H1 (cell line): ENCODE results near the gene BZW1. TPM values are rescaled to one million over a fixed set of nuclear protein-coding genes. Genes with fewer than 3 reads are reported as not detected.

Experiments
- CTCF ChIA-PET: fragments of 300-600 bp; sonication (Branson Sonifier 250); formaldehyde crosslinking; loops from one replicate; lab custom pipeline; 2021; ENCODE audit not compliant: partially characterized antibody; lab: Charles Lee
- POLR2A ChIA-PET: fragments of 300-600 bp; sonication (Branson Sonifier 250); formaldehyde crosslinking; loops from one replicate; lab custom pipeline; 2021; ENCODE audit warnings: inconsistent platforms; ENCODE audit not compliant: partially characterized antibody; lab: Charles Lee
- DNase-seq, 2 experiments: peaks; one replicate each; pipeline versions ENCODE4 v3.0.0 to v3.0.0-alpha.2; 2010 to 2022; ENCODE audit warnings: low spot score in 2 of 2, low read depth in 1 of 2, mixed read lengths in 1 of 2
- FAIRE-seq: peaks from 2 replicates; lab custom pipeline; 2011; peaks lifted over from hg19 to GRCh38; lab: Jason Lieb, UNC
- H2AFZ ChIP-seq: 2 replicates; pipeline ENCODE4 v1.8.1; 2012; ENCODE audit warnings: low read length, inconsistent platforms
- H2AK5ac ChIP-seq: 2 replicates; pipeline ENCODE4 v1.6.1; 2013; ENCODE audit warnings: low read depth, low read length
- H2BK120ac ChIP-seq: replicated peaks from 2 replicates; pipeline ENCODE3; 2013; ENCODE audit warnings: low read depth, low read length, inconsistent platforms
- H2BK12ac ChIP-seq: 2 replicates; pipeline ENCODE4 v1.6.1; 2013; ENCODE audit warnings: low read depth, low read length
- H2BK15ac ChIP-seq: 2 replicates; pipeline ENCODE4 v1.6.1; 2013; ENCODE audit warnings: low read length
- H2BK20ac ChIP-seq: 2 replicates; pipeline ENCODE4 v1.6.1; 2013; ENCODE audit warnings: low read length
- H2BK5ac ChIP-seq: 2 replicates; pipeline ENCODE4 v1.6.1; 2013; ENCODE audit warnings: low read depth, low read length
- H3K14ac ChIP-seq: 2 replicates; pipeline ENCODE4 v1.6.1; 2013; ENCODE audit warnings: inconsistent platforms; ENCODE audit not compliant: insufficient read length
- H3K18ac ChIP-seq: 2 replicates; pipeline ENCODE4 v1.6.1; 2013; ENCODE audit warnings: low read length; ENCODE audit errors: extremely low read depth
- H3K23ac ChIP-seq: 2 replicates; pipeline ENCODE4 v1.6.1; 2013; ENCODE audit warnings: inconsistent platforms; ENCODE audit not compliant: insufficient read length
- H3K23me2 ChIP-seq: 2 replicates; pipeline ENCODE4 v1.6.1; 2013; ENCODE audit warnings: low read depth, low read length
- H3K27ac ChIP-seq: 2 replicates; pipeline ENCODE4 v1.6.1; 2011; ENCODE audit warnings: low read depth, low read length, inconsistent platforms
- H3K27me3 ChIP-seq, 4 experiments: replicated peaks in 1 of 4; 1 replicate in 1 of 4; 2 replicates in 3 of 4; pipeline versions ENCODE4 v1.6.1 to v1.8.1; 2011 to 2013; ENCODE audit warnings: low read length in 3 of 4, mild to moderate bottlenecking in 3 of 4, inconsistent platforms in 2 of 4, mixed read lengths in 2 of 4, moderate library complexity in 1 of 4; ENCODE audit not compliant: control insufficient read depth in 3 of 4, insufficient read depth in 3 of 4; ENCODE audit errors: extremely low read depth in 1 of 4
- H3K36me3 ChIP-seq, 4 experiments: 2 replicates each; pipeline versions ENCODE4 v1.6.1 to v1.8.1; 2011 to 2013; ENCODE audit warnings: mild to moderate bottlenecking in 4 of 4, low read length in 3 of 4, moderate library complexity in 2 of 4, control low read depth in 1 of 4, inconsistent platforms in 1 of 4; ENCODE audit not compliant: insufficient read depth in 4 of 4, control insufficient read depth in 2 of 4
- H3K4ac ChIP-seq: replicated peaks from 2 replicates; pipeline ENCODE3; 2013; ENCODE audit warnings: low read length, low read depth, mixed read lengths, inconsistent platforms; ENCODE audit not compliant: insufficient read length
- H3K4me1 ChIP-seq, 4 experiments: replicated peaks in 1 of 4; 1 replicate in 1 of 4; 2 replicates in 3 of 4; pipeline versions ENCODE4 v1.6.1 to v1.8.1; 2011 to 2013; ENCODE audit warnings: low read length in 3 of 4, inconsistent platforms in 2 of 4, mixed read lengths in 1 of 4; ENCODE audit not compliant: insufficient read depth in 4 of 4, control insufficient read depth in 3 of 4
- H3K4me2 ChIP-seq, 2 experiments: 2 replicates each; pipeline versions ENCODE4 v1.6.1 to v1.8.1; 2011 to 2013; ENCODE audit warnings: low read depth in 2 of 2, low read length in 2 of 2, control low read depth in 1 of 2, inconsistent platforms in 1 of 2, mild to moderate bottlenecking in 1 of 2; ENCODE audit not compliant: insufficient read depth in 1 of 2
- H3K4me3 ChIP-seq, 4 experiments: fragments of 200-600, 300-600 bp in 1 of 4; sonication (generic), shearing (Covaris generic), sonication (Bioruptor Twin) in 1 of 4; 2 replicates each; pipeline versions ENCODE4 v1.5.1 to v1.8.1; 2011 to 2016; ENCODE audit warnings: low read length in 4 of 4, low read depth in 3 of 4, control low read depth in 2 of 4, inconsistent platforms in 2 of 4, mild to moderate bottlenecking in 2 of 4, mixed read lengths in 1 of 4, moderate library complexity in 1 of 4; ENCODE audit not compliant: insufficient read depth in 2 of 4; ENCODE audit errors: extremely low read depth in 1 of 4
- H3K56ac ChIP-seq: replicated peaks from 2 replicates; pipeline ENCODE3; 2013; ENCODE audit warnings: low read depth, mild to moderate bottlenecking, mixed read lengths, low read length, inconsistent platforms; ENCODE audit not compliant: insufficient read length
- H3K79me1 ChIP-seq: 2 replicates; pipeline ENCODE4 v1.6.1; 2013; ENCODE audit warnings: low read depth, low read length, control low read depth
- H3K79me2 ChIP-seq, 2 experiments: 2 replicates each; pipeline versions ENCODE4 v1.6.1 to v1.8.1; 2012 to 2013; ENCODE audit warnings: low read length in 2 of 2, mild to moderate bottlenecking in 2 of 2, inconsistent platforms in 1 of 2; ENCODE audit not compliant: insufficient read depth in 2 of 2, control insufficient read depth in 1 of 2
- H3K9ac ChIP-seq, 4 experiments: replicated peaks in 1 of 4; 1 replicate in 1 of 4; 2 replicates in 3 of 4; pipeline versions ENCODE4 v1.6.1 to v1.8.1; 2011 to 2013; ENCODE audit warnings: low read depth in 3 of 4, low read length in 3 of 4, control low read depth in 2 of 4, mild to moderate bottlenecking in 2 of 4, moderate library complexity in 2 of 4, inconsistent platforms in 1 of 4; ENCODE audit errors: extremely low read depth in 1 of 4
- H3K9me3 ChIP-seq, 2 experiments: 2 replicates each; pipeline versions ENCODE4 v1.6.1 to v1.8.1; 2012 to 2013; ENCODE audit warnings: mild to moderate bottlenecking in 2 of 2, moderate library complexity in 2 of 2, control low read depth in 1 of 2, inconsistent platforms in 1 of 2, low read depth in 1 of 2, low read length in 1 of 2, mixed read lengths in 1 of 2; ENCODE audit not compliant: insufficient read depth in 2 of 2
- H4K20me1 ChIP-seq, 2 experiments: replicated peaks in 1 of 2; 2 replicates each; pipeline versions ENCODE3 to v1.8.1; 2011 to 2013; ENCODE audit warnings: inconsistent platforms in 2 of 2, low read length in 2 of 2, mild to moderate bottlenecking in 1 of 2; ENCODE audit not compliant: insufficient read depth in 2 of 2, control insufficient read depth in 1 of 2
- H4K5ac ChIP-seq: 2 replicates; pipeline ENCODE4 v1.6.1; 2013; ENCODE audit warnings: low read length, low read depth, mixed read lengths, inconsistent platforms; ENCODE audit not compliant: insufficient read length
- H4K8ac ChIP-seq: 2 replicates; pipeline ENCODE4 v1.8.0; 2013; ENCODE audit warnings: mild to moderate bottlenecking, moderate library complexity, low read length, inconsistent platforms; ENCODE audit not compliant: insufficient read depth; ENCODE audit errors: extremely low read depth
- H4K91ac ChIP-seq: replicated peaks from 2 replicates; pipeline ENCODE3; 2013; ENCODE audit warnings: low read length, mixed read lengths, inconsistent platforms; ENCODE audit not compliant: insufficient read length
- ATF2 ChIP-seq: IDR thresholded peaks from 2 replicates; pipeline ENCODE4 v1.6.1; 2012; ENCODE audit warnings: low read length, inconsistent platforms
- CHD1 ChIP-seq: IDR thresholded peaks from 2 replicates; pipeline ENCODE4 v1.6.1; 2012; ENCODE audit warnings: low read depth, low read length, improper control_type of control experiment
- CHD2 ChIP-seq: IDR thresholded peaks from 2 replicates; pipeline ENCODE4 v1.6.1; 2012; ENCODE audit warnings: low read length, improper control_type of control experiment
- HDAC6 ChIP-seq: IDR thresholded peaks from one replicate; pipeline ENCODE4 v1.7.1; 2012; ENCODE audit warnings: low read depth, mild to moderate bottlenecking, inconsistent platforms, low read length, moderate library complexity
- KDM1A ChIP-seq: fragments of 200-600, 300-600 bp; sonication (generic); IDR thresholded peaks from 2 replicates; pipeline ENCODE4 v1.7.1; 2016; ENCODE audit warnings: mild to moderate bottlenecking, low read length, borderline replicate concordance
- KDM5A ChIP-seq: fragments of 200-600 bp; IDR thresholded peaks from 2 replicates; pipeline ENCODE4 v1.7.1; 2012; ENCODE audit warnings: mild to moderate bottlenecking, low read length, inconsistent platforms, mixed read lengths
- RBBP5 ChIP-seq: IDR thresholded peaks from 2 replicates; pipeline ENCODE4 v1.7.1; 2012; ENCODE audit warnings: low read depth, mild to moderate bottlenecking, inconsistent platforms, low read length, moderate library complexity, borderline replicate concordance
- SIRT6 ChIP-seq: IDR thresholded peaks from one replicate; pipeline ENCODE4 v1.7.1; 2012; ENCODE audit warnings: low read length, inconsistent platforms
- SUZ12 ChIP-seq: fragments of 200-600 bp; sonication (generic); IDR thresholded peaks from 2 replicates; pipeline ENCODE4 v1.6.1; 2012; ENCODE audit warnings: mild to moderate bottlenecking, inconsistent platforms, low read length, moderate library complexity, mixed read lengths
- TAF7 ChIP-seq: optimal IDR thresholded peaks from 2 replicates; pipeline ENCODE3; 2011; ENCODE audit warnings: low read depth, mild to moderate bottlenecking, inconsistent platforms, low read length, moderate library complexity, borderline replicate concordance
- TCF12 ChIP-seq: IDR thresholded peaks from 2 replicates; pipeline ENCODE4 v1.6.1; 2011; ENCODE audit warnings: low read depth, mild to moderate bottlenecking, low read length
- WGBS, 2 experiments: shearing (Covaris generic) in 1 of 2; methylation state at CpG; one replicate each; pipeline versions ENCODE4 v1.1.6 to v1.1.7; 2013 to 2015; ENCODE audit warnings: low lambda C conversion rate in 2 of 2, mixed read lengths in 2 of 2, inconsistent platforms in 1 of 2, low coverage in 1 of 2, missing lambda C conversion rate in 1 of 2; ENCODE audit not compliant: insufficient replicate concordance in 2 of 2, insufficient coverage in 1 of 2, insufficient read length in 1 of 2; ENCODE audit errors: extremely low coverage in 1 of 2, missing lambda C conversion rate in 1 of 2; 5-methylcytosine and 5-hydroxymethylcytosine counted together
- polyA plus RNA-seq, 7 experiments: library from polyadenylated mRNA; depleted of rRNA in 3 of 7; stranded (reverse) in 5 of 7; unstranded in 2 of 7; fragments of >200 nt in 5 of 7; fragments of 200-250 nt in 2 of 7; gene quantifications; 1 replicate in 5 of 7; 2 replicates in 1 of 7; 4 replicates in 1 of 7; pipeline versions ENCODE4 v1.2.1 to v1.2.3, GENCODE V29; 2011 to 2013; ENCODE audit warnings: missing spikeins in 2 of 7, mixed read lengths in 2 of 7
- total RNA-seq: library from RNA; stranded (reverse); fragmentation: NEBNext Ultra II Directional; extraction: Animal tissue kit (Norgen Biotek cat#: 25700); gene quantifications from 2 replicates; pipeline ENCODE4 v1.2.1, GENCODE V29; 2021

The BZW1 gene
- total and polyA plus RNA-seq, 2 of the 8 experiments (the other 6 are each of a cell fraction or from before 2014, with no cell fraction given): 152 to 335 TPM

DNA sequence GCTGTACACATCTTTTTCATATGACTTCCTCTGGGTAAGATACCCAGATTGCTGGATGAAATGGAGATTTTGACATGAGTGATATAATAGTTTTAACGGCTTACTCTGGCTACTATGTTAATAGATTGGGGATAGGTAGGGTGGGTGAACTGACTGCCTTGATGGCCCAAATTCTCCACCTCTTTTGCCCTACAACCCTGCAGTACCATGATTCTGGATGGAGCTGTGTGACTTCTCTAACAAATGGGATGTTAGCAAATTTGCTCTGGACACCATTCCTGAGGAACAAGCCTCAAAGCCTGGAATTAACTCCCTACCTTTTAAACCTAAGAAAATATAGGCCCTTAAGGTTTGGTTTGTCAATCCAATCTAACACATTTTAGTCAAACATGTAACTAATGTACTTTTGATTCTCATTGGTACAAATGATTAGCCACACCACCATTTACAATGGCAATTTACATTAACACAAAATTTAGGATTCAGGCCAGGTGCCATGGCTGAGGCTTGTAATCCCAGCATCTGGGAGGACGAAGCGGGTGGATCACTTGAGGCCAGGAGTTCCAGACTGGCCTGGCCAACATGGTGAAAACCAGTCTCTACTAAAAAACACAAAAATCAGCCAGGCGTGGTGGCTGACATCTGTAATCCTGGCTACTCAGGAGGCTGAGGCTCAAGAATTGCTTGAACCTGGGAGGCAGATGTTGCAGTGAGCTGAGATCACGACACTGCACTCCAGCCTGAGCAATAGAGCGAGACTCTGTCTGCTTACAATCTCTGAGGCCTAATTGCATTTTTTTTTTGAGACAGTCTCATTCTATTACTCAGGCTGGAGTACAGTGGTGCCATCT, 39.9 kb downstream of the BZW1 start:
- Histone ChIP-seq H4K20me1 (peaks cover 2% of the 10 kb centered on the region in 2 experiments), H2BK12ac (no peak overlapping the region), H3K27ac (no peak overlapping the region), H3K9me3 (no peaks in the 10 kb centered on the region), H2BK20ac (no peak overlapping the region)
- no peak for FAIRE-seq
- TF ChIP-seq TCF12 (no peak), KDM5A (no peak), TAF7 (no peak), ATF2 (no peak), KDM1A (no peak), SUZ12 (no peak), SIRT6 (no peak), CHD2 (no peak), CHD1 (no peak), HDAC6 (no peak), RBBP5 (no peak)
- TF ChIP-seq, all 59 proteins: peak for 0
- H3K79me1 ChIP-seq: no peaks in the 10 kb centered on the region
- H3K9ac ChIP-seq: no peak overlapping the region
- no peak overlapping the region for H2AK5ac ChIP-seq
- H3K79me2 ChIP-seq: no peaks in the 10 kb centered on the region
- H2BK15ac ChIP-seq: no peak overlapping the region
- 88% methylated on average over 6 of the region's 6 CpGs; no CpG with 5 or more reads in 1 of the 2 experiments for WGBS, 2 experiments
- no peak overlapping the region for H3K14ac ChIP-seq
- ChIA-PET CTCF (no interaction called here), POLR2A (interaction anchor here (0.6 to 3.2 kb wide), 3 partner anchors 24 to 30 kb away, joined by 3 to 7 read pairs (median 7); no protein-coding TSS in a partner anchor)
- H4K5ac ChIP-seq: no peak overlapping the region
- no peak overlapping the region for H2BK5ac ChIP-seq
- H2AFZ ChIP-seq: no peak overlapping the region
- no peaks in the 10 kb centered on the region for H3K4me1 ChIP-seq
- no peaks in the 10 kb centered on the region for H3K23me2 ChIP-seq
- no peak overlapping the region for H3K56ac ChIP-seq
- no peak overlapping the region for H2BK120ac ChIP-seq
- no peak overlapping the region for H4K8ac ChIP-seq
- H3K4ac ChIP-seq: no peak overlapping the region
- no peak overlapping the region for H4K91ac ChIP-seq
- no peak overlapping the region for H3K18ac ChIP-seq
- peaks cover 17 to 58% (median 38%) of the 10 kb centered on the region in 4 experiments for H3K36me3 ChIP-seq
- no peak overlapping the region for H3K4me2 ChIP-seq
- DNase-seq: no peak
- no peak overlapping the region for H3K23ac ChIP-seq
- no peak overlapping the region for H3K4me3 ChIP-seq
- H3K27me3 ChIP-seq: no peaks in the 10 kb centered on the region
